Osteocyte (in vitro differentiated cells): ENCODE data around the gene AKAP8L. TPM values are rescaled to one million over a fixed set of nuclear protein-coding genes. Genes with fewer than 3 reads are reported as not detected.

Experiments
- DNase-seq: peaks from one replicate; pipeline ENCODE4 v3.0.0; 2021; ENCODE audit warnings: mixed read lengths; ENCODE audit not compliant: unreplicated experiment; ENCODE audit errors: extremely low spot score
- H3K27ac Mint-ChIP-seq: one replicate; pipeline ENCODE4 v1.8.0; 2021; ENCODE audit warnings: mild to moderate bottlenecking, mixed read lengths; ENCODE audit not compliant: unreplicated experiment
- H3K27me3 Mint-ChIP-seq: one replicate; pipeline ENCODE4 v1.8.0; 2021; ENCODE audit warnings: mixed read lengths; ENCODE audit not compliant: unreplicated experiment
- H3K36me3 Mint-ChIP-seq: one replicate; pipeline ENCODE4 v1.8.0; 2021; ENCODE audit warnings: mixed read lengths; ENCODE audit not compliant: unreplicated experiment
- H3K4me1 Mint-ChIP-seq: one replicate; pipeline ENCODE4 v1.8.0; 2021; ENCODE audit warnings: mixed read lengths; ENCODE audit not compliant: unreplicated experiment
- H3K4me3 Mint-ChIP-seq: one replicate; pipeline ENCODE4 v1.8.0; 2021; ENCODE audit warnings: mild to moderate bottlenecking, moderate library complexity, mixed read lengths; ENCODE audit not compliant: unreplicated experiment
- H3K9me3 Mint-ChIP-seq: one replicate; pipeline ENCODE4 v1.8.0; 2021; ENCODE audit warnings: mixed read lengths; ENCODE audit not compliant: unreplicated experiment
- CTCF ChIP-seq: fragments of 200-600 bp; sonication (generic); IDR thresholded peaks from 2 replicates; pipeline ENCODE4 v1.5.0; 2021; ENCODE audit warnings: antibody characterized with exemption, mild to moderate bottlenecking, moderate library complexity
- total RNA-seq: library from RNA; stranded (reverse); gene quantifications from 2 replicates; pipeline ENCODE4 v1.2.1, GENCODE V29; 2021

AKAP8L gene
- total RNA-seq, 1 donor from 2014 or later = 104 TPM

GRCh38 chr19:15404780-15405211, 14.0 kb downstream of the AKAP8L start:
- H3K27ac Mint-ChIP-seq = peak overlapping the region; percentile 35
- DNase-seq = no peak
- H3K4me3 Mint-ChIP-seq = no peak overlapping the region
- H3K9me3 Mint-ChIP-seq = no peaks in the 10 kb centered on the region
- no peak for TF ChIP-seq CTCF
- peaks cover 22% of the 10 kb centered on the region for H3K36me3 Mint-ChIP-seq
- peaks cover 24% of the 10 kb centered on the region for H3K4me1 Mint-ChIP-seq
- H3K27me3 Mint-ChIP-seq = no peaks in the 10 kb centered on the region

- Mint-ChIP-seq H3K27ac (no peak overlapping the region), H3K27me3 (no peaks in the 10 kb centered on the region), H3K9me3 (no peaks in the 10 kb centered on the region), H3K4me1 (peaks cover 23% of the 10 kb centered on the region), H3K4me3 (no peak overlapping the region), H3K36me3 (peaks cover 19% of the 10 kb centered on the region)
- TF ChIP-seq CTCF = no peak
- DNase-seq = no peak
Measured at GRCh38 chr19:15404097-15404779, 14.6 kb downstream of the AKAP8L start.

- H3K9me3 Mint-ChIP-seq = no peaks in the 10 kb centered on the region
- peaks cover 17% of the 10 kb centered on the region for H3K36me3 Mint-ChIP-seq
- H3K27ac Mint-ChIP-seq = no peak overlapping the region
- no peak overlapping the region for H3K4me3 Mint-ChIP-seq
- no peak for TF ChIP-seq CTCF
- peaks cover 21% of the 10 kb centered on the region for H3K4me1 Mint-ChIP-seq
- no peak for DNase-seq
- no peaks in the 10 kb centered on the region for H3K27me3 Mint-ChIP-seq
Measured at GRCh38 chr19:15403151-15403531, 15.6 kb downstream of the AKAP8L start.

GRCh38 chr19:15402411-15403150, 16.2 kb downstream of the AKAP8L start:
- DNase-seq = no peak
- no peaks in the 10 kb centered on the region for H3K9me3 Mint-ChIP-seq
- TF ChIP-seq CTCF = no peak
- no peak overlapping the region for H3K27ac Mint-ChIP-seq
- no peaks in the 10 kb centered on the region for H3K27me3 Mint-ChIP-seq
- no peak overlapping the region for H3K4me3 Mint-ChIP-seq
- H3K36me3 Mint-ChIP-seq = peaks cover 20% of the 10 kb centered on the region
- H3K4me1 Mint-ChIP-seq = peaks cover 19% of the 10 kb centered on the region

- H3K27me3 Mint-ChIP-seq = no peaks in the 10 kb centered on the region
- no peak for TF ChIP-seq CTCF
- peaks cover 14% of the 10 kb centered on the region for H3K4me1 Mint-ChIP-seq
- no peak overlapping the region for H3K4me3 Mint-ChIP-seq
- no peak for DNase-seq
- H3K27ac Mint-ChIP-seq = no peak overlapping the region
- peaks cover 28% of the 10 kb centered on the region for H3K36me3 Mint-ChIP-seq
- H3K9me3 Mint-ChIP-seq = no peaks in the 10 kb centered on the region
Measured at GRCh38 chr19:15401397-15401710, 17.4 kb downstream of the AKAP8L start.
